Testis (tissue), 3 donors: Measurements from ENCODE around the gene GPR155. TPM values are rescaled to one million over a fixed set of nuclear protein-coding genes. Genes with fewer than 3 reads are reported as not detected.
A peak's percentile ranks its signal among the peaks of the same experiment; 100 is the strongest.

Source experiments
- DNase-seq: peaks from one replicate; pipeline ENCODE4 v3.0.0-alpha.2; 2019
- H3K27ac ChIP-seq, 2 donors: fragments of 200-600 bp; sonication (generic); one replicate each; pipeline ENCODE4 v1.5.1; 2019
- H3K27me3 ChIP-seq: fragments of 200-600 bp; sonication (generic); one replicate; pipeline ENCODE4 v1.5.1; 2019
- H3K36me3 ChIP-seq: fragments of 200-600 bp; sonication (generic); one replicate; pipeline ENCODE4 v1.5.1; 2017; ENCODE audit warnings: low read depth; ENCODE audit errors: missing control alignments
- H3K4me1 ChIP-seq: fragments of 200-600 bp; sonication (generic); one replicate; pipeline ENCODE4 v1.5.1; 2019
- H3K4me3 ChIP-seq, 2 donors: fragments of 200-600 bp; sonication (generic); one replicate each; pipeline ENCODE4 v1.5.1; 2017 to 2019
- H3K9me3 ChIP-seq: fragments of 200-600 bp; sonication (generic); one replicate; pipeline ENCODE4 v1.5.1; 2017
- CTCF ChIP-seq, 3 experiments: fragments of 450-650 bp in 2 of 3; fragments of 200-600 bp in 1 of 3; sonication (generic) in 1 of 3; IDR thresholded peaks; one replicate each; pipeline ENCODE4 v1.5.1; 2016 to 2019; ENCODE audit warnings: antibody characterized with exemption in 3 of 3, mild to moderate bottlenecking in 2 of 3, moderate library complexity in 1 of 3
- POLR2A ChIP-seq: fragments of 450-650 bp; IDR thresholded peaks from one replicate; pipeline ENCODE4 v1.6.1; 2017; ENCODE audit warnings: antibody characterized with exemption, mild to moderate bottlenecking, moderate library complexity
- WGBS, 2 donors: methylation state at CpG; one replicate each; pipeline ENCODE4 v1.1.5; 2018; 5-methylcytosine and 5-hydroxymethylcytosine counted together
- intact Hi-C: fragments of 100-400 bp; cut with DNase I; formaldehyde crosslinking; loops from one replicate; pipeline ENCODE4 v1.15.1; 2023; ENCODE audit warnings: low total_unique reads
- polyA plus RNA-seq: library from polyadenylated mRNA; stranded (reverse); fragments of 350-450 nt; fragmentation: Illumina TruSeq; extraction: RNeasy Lipid Tissue Mini Kit (QIAGEN cat#74804); gene quantifications from one replicate; pipeline ENCODE4 v1.2.3, GENCODE V29; 2014; ENCODE audit warnings: low read depth, low replicate concordance; ENCODE audit not compliant: insufficient read depth
- total RNA-seq, 2 donors: library from RNA; depleted of rRNA; stranded (reverse); fragments of >200 nt; gene quantifications; one replicate each; pipeline ENCODE4 v1.2.3, GENCODE V29; 2016

GPR155 gene
- total and polyA plus RNA-seq, 3 donors from 2014 or later: 2.5 to 4.0 (median 3.6) TPM

GRCh38 chr2:174477759-174478158, 9.1 kb downstream of the GPR155 start:
- Histone ChIP-seq H3K27ac (no peak overlapping the region), H3K27me3 (no peaks in the 10 kb centered on the region), H3K4me1 (no peaks in the 10 kb centered on the region), H3K9me3 (no peaks in the 10 kb centered on the region), H3K4me3 (no peak overlapping the region), H3K36me3 (no peaks in the 10 kb centered on the region)
- intact Hi-C loops: no loop called here
- no peak for TF ChIP-seq POLR2A
- no peak for TF ChIP-seq CTCF (IDR thresholded peaks at IDR 0.05)
- no peak for DNase-seq
- 82% methylated on average over 1 of the region's 1 CpG for WGBS, 2 donors

- Histone ChIP-seq H3K27ac (no peak overlapping the region), H3K27me3 (no peaks in the 10 kb centered on the region), H3K36me3 (no peaks in the 10 kb centered on the region), H3K4me1 (no peaks in the 10 kb centered on the region), H3K4me3 (no peak overlapping the region), H3K9me3 (no peaks in the 10 kb centered on the region)
- no peak for DNase-seq
- 72 to 74% methylated on average over 3 of the region's 3 CpGs for WGBS, 2 donors
- intact Hi-C loops: no loop called here
- TF ChIP-seq POLR2A: no peak
- no peak for TF ChIP-seq CTCF (IDR thresholded peaks at IDR 0.05)
Observed at GRCh38 chr2:174473796-174474195, 13.0 kb downstream of the GPR155 start.

- H3K27me3 ChIP-seq: no peaks in the 10 kb centered on the region
- H3K4me3 ChIP-seq: no peak overlapping the region
- no peaks in the 10 kb centered on the region for H3K36me3 ChIP-seq
- no peak overlapping the region for H3K27ac ChIP-seq
- no peaks in the 10 kb centered on the region for H3K4me1 ChIP-seq
- TF ChIP-seq CTCF (IDR thresholded peaks at IDR 0.05) (no peak), POLR2A (no peak)
- WGBS, 2 donors: 80 to 82% methylated on average over 4 of the region's 4 CpGs
- intact Hi-C loops: no loop called here
- H3K9me3 ChIP-seq: no peaks in the 10 kb centered on the region
- DNase-seq: peak; percentile 28
Observed at GRCh38 chr2:174465327-174465726, 21.5 kb downstream of the GPR155 start.

- WGBS, 2 donors: 77 to 85% methylated on average over 1 of the region's 1 CpG
- Histone ChIP-seq H3K9me3 (no peaks in the 10 kb centered on the region), H3K36me3 (no peaks in the 10 kb centered on the region), H3K27me3 (no peaks in the 10 kb centered on the region), H3K4me3 (no peak overlapping the region), H3K4me1 (no peaks in the 10 kb centered on the region), H3K27ac (no peak overlapping the region)
- intact Hi-C loops: no loop called here
- no peak for DNase-seq
- TF ChIP-seq CTCF (IDR thresholded peaks at IDR 0.05): no peak
- TF ChIP-seq POLR2A: no peak
Observed at GRCh38 chr2:174461221-174461620, 25.6 kb downstream of the GPR155 start.

GRCh38 chr2:174454566-174454965, 32.3 kb downstream of the GPR155 start:
- Histone ChIP-seq H3K4me3 (no peak overlapping the region), H3K4me1 (no peaks in the 10 kb centered on the region), H3K36me3 (no peaks in the 10 kb centered on the region), H3K27ac (no peak overlapping the region), H3K27me3 (no peaks in the 10 kb centered on the region), H3K9me3 (no peaks in the 10 kb centered on the region)
- DNase-seq: no peak
- 79 to 86% methylated on average over 2 of the region's 2 CpGs for WGBS, 2 donors
- intact Hi-C loops: no loop called here
- TF ChIP-seq POLR2A (no peak), CTCF (IDR thresholded peaks at IDR 0.05) (no peak)
